Transverse colon (tissue), 3 donors: ENCODE data around the gene RELA.

Experiments used
- EP300 ChIP-seq: sonication (generic); formaldehyde crosslinking; IDR thresholded peaks from one replicate; pipeline ENCODE4 v1.6.1; 2017; ENCODE audit warnings: antibody characterized with exemption, low read depth
- POLR2A ChIP-seq: fragments of 450-650 bp; IDR thresholded peaks from one replicate; pipeline ENCODE4 v1.6.1; 2016; ENCODE audit warnings: antibody characterized with exemption, mild to moderate bottlenecking, moderate library complexity
- TF ChIP-seq, protein P1 (sequence below), 5 experiments: fragments of 200-600 bp in 3 of 5; fragments of 450-650 bp in 2 of 5; sonication (generic) in 3 of 5; IDR thresholded peaks; 1 replicate in 2 of 5; 2 replicates in 3 of 5; pipeline ENCODE4 v1.5.1; 2016 to 2017; ENCODE audit warnings: antibody characterized with exemption in 5 of 5, inconsistent platforms in 3 of 5, mild to moderate bottlenecking in 2 of 5, moderate library complexity in 1 of 5

DNA sequence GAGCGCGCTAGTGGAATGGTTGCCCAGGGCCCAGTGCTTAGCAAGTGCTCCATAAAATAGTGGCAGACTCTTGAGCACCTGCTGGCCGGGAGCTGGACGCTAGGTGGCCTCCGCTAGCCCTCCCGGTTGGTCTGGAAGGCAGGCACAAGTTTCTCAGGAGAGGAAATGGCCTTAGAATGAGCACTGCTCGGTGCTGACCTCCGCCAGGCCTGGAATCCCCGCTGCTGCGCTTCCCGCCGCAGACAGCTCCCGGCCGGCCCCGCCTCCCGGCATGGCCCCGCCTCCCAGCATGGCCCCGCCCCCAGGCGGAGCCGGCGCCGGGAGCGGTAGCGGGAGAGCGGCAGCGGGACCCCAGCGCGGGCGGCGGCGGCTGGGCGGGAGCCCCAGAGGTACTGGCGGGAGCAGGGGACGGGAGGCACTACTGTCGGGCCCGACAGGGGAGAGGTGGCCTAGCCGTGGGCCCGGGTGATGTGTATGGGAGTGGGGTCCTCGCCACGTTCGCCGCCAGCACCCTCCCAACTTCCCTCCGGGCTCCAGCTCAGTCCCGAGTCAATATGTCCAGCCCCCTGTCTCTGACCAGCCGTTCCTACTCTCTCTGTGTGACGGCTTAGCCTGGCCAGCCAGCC is 24.8 kb downstream of the RELA start, which contains the start of gene SIPA1:
- TF ChIP-seq, protein P1, sequence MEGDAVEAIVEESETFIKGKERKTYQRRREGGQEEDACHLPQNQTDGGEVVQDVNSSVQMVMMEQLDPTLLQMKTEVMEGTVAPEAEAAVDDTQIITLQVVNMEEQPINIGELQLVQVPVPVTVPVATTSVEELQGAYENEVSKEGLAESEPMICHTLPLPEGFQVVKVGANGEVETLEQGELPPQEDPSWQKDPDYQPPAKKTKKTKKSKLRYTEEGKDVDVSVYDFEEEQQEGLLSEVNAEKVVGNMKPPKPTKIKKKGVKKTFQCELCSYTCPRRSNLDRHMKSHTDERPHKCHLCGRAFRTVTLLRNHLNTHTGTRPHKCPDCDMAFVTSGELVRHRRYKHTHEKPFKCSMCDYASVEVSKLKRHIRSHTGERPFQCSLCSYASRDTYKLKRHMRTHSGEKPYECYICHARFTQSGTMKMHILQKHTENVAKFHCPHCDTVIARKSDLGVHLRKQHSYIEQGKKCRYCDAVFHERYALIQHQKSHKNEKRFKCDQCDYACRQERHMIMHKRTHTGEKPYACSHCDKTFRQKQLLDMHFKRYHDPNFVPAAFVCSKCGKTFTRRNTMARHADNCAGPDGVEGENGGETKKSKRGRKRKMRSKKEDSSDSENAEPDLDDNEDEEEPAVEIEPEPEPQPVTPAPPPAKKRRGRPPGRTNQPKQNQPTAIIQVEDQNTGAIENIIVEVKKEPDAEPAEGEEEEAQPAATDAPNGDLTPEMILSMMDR (IDR thresholded peaks at IDR 0.05): peak in 3 of 5 experiments; percentile 10 to 21 (median 20)
- TF ChIP-seq EP300 (no peak), POLR2A (peak; percentile 51)
